ENCODE results near the gene GLB1L.

Gene GLB1L

DNA sequence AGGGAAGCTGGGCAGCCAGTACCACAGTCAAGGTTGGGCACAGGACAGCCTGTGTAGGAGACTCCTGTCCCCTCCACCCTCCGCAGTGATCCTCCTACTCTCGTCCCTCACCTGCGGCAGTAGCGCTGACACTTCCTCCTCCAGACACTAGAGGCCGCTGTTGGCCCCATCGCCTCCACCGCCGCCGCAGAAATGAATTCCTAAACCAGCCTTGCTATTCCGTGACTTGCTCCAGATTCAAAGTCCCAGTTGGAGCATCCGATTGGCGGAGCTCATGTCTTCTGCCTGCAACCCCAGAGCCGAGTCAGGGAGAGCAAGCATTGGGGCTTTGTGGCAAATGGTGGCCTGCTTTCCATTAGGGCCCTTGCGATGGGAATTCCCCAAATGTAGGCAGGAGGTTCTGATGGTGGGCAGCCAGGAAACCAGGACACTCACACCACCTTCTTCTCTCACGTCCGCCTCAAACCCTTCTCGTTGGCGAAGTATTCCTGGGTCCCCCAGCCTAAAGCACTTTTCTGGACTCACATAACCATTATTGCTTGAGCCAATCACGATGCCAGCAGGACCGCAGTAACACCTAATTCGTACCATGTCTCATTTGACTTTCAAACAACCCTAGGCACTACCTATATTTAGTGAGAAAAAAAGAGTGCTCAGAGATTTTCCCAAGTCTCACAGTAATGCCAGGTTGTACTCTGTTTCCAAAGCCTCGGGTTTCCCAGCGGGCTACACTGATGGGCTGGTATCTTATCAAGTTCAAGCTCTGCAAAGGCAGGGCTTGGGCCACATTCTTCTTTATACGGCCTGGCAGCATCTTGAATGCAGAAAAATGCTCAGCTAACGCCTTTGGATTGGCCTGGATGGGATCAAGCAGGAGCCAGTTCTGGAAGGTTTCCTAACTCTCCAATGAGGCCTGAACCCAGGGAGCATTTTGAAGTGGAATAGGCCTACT lies 32.7 kb upstream of the GLB1L start:
- Histone ChIP-seq H3K4me3 (ENCODE audit: low read length) (peak overlapping the region; percentile 57), H3K9me3 (ENCODE audit: low read length) (no peaks in the 10 kb centered on the region), H2AFZ (ENCODE audit: low read depth, low read length) (peak overlapping the region; percentile 31), H3K36me3 (ENCODE audit: insufficient read depth, low read length) (peaks cover 1% of the 10 kb centered on the region), H3K27me3 (ENCODE audit: insufficient read depth, low read length) (peaks cover 5% of the 10 kb centered on the region), H3K4me1 (ENCODE audit: insufficient read depth, low read length) (peaks cover 30% of the 10 kb centered on the region)

DNA sequence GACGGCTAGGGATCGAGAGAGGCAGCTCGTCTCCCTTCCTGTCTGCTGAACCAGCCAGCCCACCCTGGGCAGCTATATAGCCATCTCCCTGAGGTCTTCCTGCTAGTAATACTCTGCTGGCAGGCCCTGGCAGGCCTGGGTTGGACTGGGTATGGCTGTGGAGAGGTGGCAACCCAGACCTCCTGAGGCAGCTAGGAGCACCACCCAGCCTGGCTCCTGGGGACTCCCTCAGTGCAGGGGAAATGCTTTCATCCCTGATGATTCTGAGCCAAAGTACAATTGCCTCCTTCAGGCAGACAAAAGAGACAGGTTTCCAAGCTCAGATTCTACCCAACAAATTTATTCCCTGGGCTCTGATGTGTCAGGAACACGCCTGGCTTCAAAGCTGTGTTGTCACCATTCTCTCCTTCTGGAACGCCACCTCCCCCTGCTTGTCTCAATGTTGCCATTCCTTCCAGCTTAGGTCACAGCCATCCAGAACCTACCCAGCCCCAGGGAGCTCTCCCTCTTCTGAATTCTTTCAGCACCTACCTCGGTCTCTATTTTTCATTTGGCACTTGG lies 29.2 kb upstream of the GLB1L start:
- no peaks in the 10 kb centered on the region for H3K9me3 ChIP-seq (ENCODE audit: low read length)

GRCh38 chr2:219273937-219274336 lies 28.7 kb upstream of the GLB1L start:
- Histone ChIP-seq H3K9me3 (ENCODE audit: low read length) (no peaks in the 10 kb centered on the region), H3K36me3 (ENCODE audit: insufficient read depth, low read length) (no peaks in the 10 kb centered on the region), H2AFZ (ENCODE audit: low read depth, low read length) (no peak overlapping the region), H3K4me1 (ENCODE audit: insufficient read depth, low read length) (peaks cover 19% of the 10 kb centered on the region), H3K4me3 (ENCODE audit: low read length) (no peak overlapping the region), H3K27me3 (ENCODE audit: insufficient read depth, low read length) (peaks cover 23% of the 10 kb centered on the region)

More for the DNA sequence above, 29.2 kb upstream of the GLB1L start:
- H3K36me3 ChIP-seq (ENCODE audit: insufficient read depth, low read length): no peaks in the 10 kb centered on the region
- no peak overlapping the region for H3K4me3 ChIP-seq (ENCODE audit: low read length)
- H3K27me3 ChIP-seq (ENCODE audit: insufficient read depth, low read length): peaks cover 21% of the 10 kb centered on the region
- H3K4me1 ChIP-seq (ENCODE audit: insufficient read depth, low read length): peaks cover 19% of the 10 kb centered on the region
- no peak overlapping the region for H2AFZ ChIP-seq (ENCODE audit: low read depth, low read length)

- H3K4me1 ChIP-seq (ENCODE audit: insufficient read depth, low read length): peaks cover 9% of the 10 kb centered on the region
- no peaks in the 10 kb centered on the region for H3K9me3 ChIP-seq (ENCODE audit: low read length)
- no peak overlapping the region for H3K4me3 ChIP-seq (ENCODE audit: low read length)
- H3K27me3 ChIP-seq (ENCODE audit: insufficient read depth, low read length): peaks cover 23% of the 10 kb centered on the region
- no peaks in the 10 kb centered on the region for H3K36me3 ChIP-seq (ENCODE audit: insufficient read depth, low read length)
- no peak overlapping the region for H2AFZ ChIP-seq (ENCODE audit: low read depth, low read length)
Measured at GRCh38 chr2:219272995-219273394, 27.8 kb upstream of the GLB1L start.

DNA sequence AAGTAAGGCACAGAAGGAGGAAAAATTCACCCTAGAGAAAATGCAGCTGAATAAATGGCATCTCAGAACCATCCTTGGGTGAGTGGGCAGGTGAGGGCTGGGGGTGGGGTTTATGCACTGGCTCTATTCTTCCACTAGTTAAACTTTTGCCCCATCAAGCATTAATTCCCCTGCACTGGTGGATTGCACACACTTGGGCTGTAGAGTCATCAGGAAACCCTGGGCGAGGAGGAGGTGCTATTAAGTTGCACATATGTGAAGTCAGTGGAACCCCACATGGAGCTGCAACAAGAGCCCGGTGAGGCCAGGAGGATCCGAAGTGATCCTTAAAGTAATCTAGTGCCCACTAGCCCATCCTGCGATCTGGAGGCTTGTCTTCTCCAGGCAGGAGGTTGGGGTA lies 27.1 kb upstream of the GLB1L start:
- Histone ChIP-seq H3K4me1 (ENCODE audit: insufficient read depth, low read length) (peaks cover 6% of the 10 kb centered on the region), H3K4me3 (ENCODE audit: low read length) (no peak overlapping the region), H3K36me3 (ENCODE audit: insufficient read depth, low read length) (no peaks in the 10 kb centered on the region), H3K27me3 (ENCODE audit: insufficient read depth, low read length) (peaks cover 23% of the 10 kb centered on the region), H3K9me3 (ENCODE audit: low read length) (no peaks in the 10 kb centered on the region), H2AFZ (ENCODE audit: low read depth, low read length) (no peak overlapping the region)

DNA sequence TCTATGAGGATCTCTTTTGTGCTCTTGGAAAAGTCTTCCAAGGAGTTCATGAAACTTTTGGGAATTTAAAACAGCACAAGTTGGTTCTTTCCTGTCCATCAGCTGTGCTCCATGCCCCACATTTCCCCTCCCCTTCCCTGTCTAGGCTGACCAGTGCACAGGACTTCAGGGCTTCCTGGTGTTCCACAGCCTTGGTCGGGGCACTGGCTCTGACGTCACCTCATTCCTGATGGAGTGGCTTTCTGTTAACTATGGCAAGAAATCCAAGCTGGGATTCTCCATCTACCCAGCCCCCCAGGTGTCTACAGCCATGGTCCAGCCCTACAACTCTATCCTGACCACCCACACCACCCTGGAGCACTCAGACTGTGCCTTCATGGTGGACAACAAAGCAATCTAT lies 25.8 kb upstream of the GLB1L start:
- Histone ChIP-seq H3K4me1 (ENCODE audit: insufficient read depth, low read length) (peaks cover 6% of the 10 kb centered on the region), H3K36me3 (ENCODE audit: insufficient read depth, low read length) (no peaks in the 10 kb centered on the region), H2AFZ (ENCODE audit: low read depth, low read length) (no peak overlapping the region), H3K4me3 (ENCODE audit: low read length) (no peak overlapping the region), H3K27me3 (ENCODE audit: insufficient read depth, low read length) (peaks cover 33% of the 10 kb centered on the region), H3K9me3 (ENCODE audit: low read length) (no peaks in the 10 kb centered on the region)

DNA sequence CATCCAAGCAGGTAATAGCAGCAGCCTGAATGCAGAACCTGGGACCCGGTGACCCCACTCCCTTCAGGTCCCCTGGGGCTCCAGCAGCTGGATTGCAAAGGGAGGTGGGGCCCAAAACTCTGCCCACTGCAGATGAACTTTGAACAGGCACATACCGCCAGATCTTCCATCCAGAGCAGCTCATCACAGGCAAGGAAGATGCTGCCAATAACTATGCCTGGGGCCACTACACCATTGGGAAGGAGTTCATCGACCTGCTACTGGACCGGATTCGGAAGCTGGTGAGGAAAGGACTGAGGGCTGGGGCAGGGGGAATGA lies 24.8 kb upstream of the GLB1L start:
- peaks cover 41% of the 10 kb centered on the region for H3K27me3 ChIP-seq (ENCODE audit: insufficient read depth, low read length)

DNA sequence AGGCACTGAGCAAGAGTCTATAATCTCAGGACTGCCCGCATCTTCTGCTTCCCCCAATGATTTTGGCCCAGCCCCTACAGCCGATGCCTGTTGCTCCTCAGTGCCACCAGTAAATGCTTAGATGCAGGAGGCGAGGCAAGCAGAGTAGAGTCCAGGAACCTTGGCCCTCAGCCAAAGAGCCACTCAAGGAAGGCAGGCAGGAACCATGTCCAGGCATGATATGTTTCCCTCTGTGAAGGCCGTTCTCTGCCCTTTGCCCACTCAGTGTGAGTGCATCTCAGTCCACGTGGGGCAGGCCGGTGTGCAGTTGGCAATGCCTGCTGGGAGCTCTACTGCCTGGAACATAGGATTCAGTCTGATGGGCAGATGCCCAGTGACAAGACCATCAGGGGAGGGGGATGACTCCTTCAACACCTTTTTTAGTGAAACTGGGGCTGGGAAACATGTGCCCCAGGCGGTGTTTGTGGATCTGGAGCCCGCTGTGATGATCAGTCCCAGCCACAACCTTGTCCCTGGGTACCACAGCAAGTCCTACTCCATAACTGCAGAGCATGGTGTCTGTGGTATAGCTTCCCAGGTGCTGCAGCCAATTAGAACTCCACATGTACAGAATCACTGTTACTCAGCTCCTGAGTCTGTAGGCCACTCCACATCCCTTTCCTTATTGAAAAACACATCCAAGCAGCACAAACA lies 24.3 kb upstream of the GLB1L start:
- Histone ChIP-seq H3K4me3 (ENCODE audit: low read length) (no peak overlapping the region), H3K27me3 (ENCODE audit: insufficient read depth, low read length) (peaks cover 45% of the 10 kb centered on the region), H3K36me3 (ENCODE audit: insufficient read depth, low read length) (no peaks in the 10 kb centered on the region), H2AFZ (ENCODE audit: low read depth, low read length) (no peak overlapping the region), H3K9me3 (ENCODE audit: low read length) (no peaks in the 10 kb centered on the region), H3K4me1 (ENCODE audit: insufficient read depth, low read length) (peaks cover 5% of the 10 kb centered on the region)

More for the DNA sequence above, 24.8 kb upstream of the GLB1L start:
- Histone ChIP-seq H3K4me3 (ENCODE audit: low read length) (no peak overlapping the region), H3K9me3 (ENCODE audit: low read length) (no peaks in the 10 kb centered on the region), H2AFZ (ENCODE audit: low read depth, low read length) (no peak overlapping the region), H3K36me3 (ENCODE audit: insufficient read depth, low read length) (no peaks in the 10 kb centered on the region), H3K4me1 (ENCODE audit: insufficient read depth, low read length) (peaks cover 6% of the 10 kb centered on the region)

DNA sequence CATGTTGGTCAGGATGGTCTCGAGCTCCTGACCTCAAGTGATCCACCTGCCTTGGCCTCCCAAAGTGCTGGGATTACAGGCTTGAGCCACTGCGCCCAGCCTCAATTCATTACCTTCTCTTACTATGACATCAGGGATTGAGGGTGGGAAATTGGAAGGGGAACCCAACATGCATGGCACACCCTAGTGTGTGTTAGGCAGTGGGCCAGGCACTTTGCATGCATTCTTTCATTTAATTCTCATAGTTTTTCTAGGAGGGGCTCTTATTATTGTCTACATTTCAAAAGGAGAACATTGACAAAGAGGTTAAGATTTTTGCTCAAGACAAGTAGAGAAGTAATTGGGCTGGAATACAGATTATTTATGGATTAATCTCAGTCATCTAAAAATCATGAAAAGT lies 23.1 kb upstream of the GLB1L start:
- Histone ChIP-seq H3K9me3 (ENCODE audit: low read length) (no peaks in the 10 kb centered on the region), H3K27me3 (ENCODE audit: insufficient read depth, low read length) (peaks cover 45% of the 10 kb centered on the region), H3K4me3 (ENCODE audit: low read length) (no peak overlapping the region), H3K36me3 (ENCODE audit: insufficient read depth, low read length) (no peaks in the 10 kb centered on the region), H2AFZ (ENCODE audit: low read depth, low read length) (no peak overlapping the region), H3K4me1 (ENCODE audit: insufficient read depth, low read length) (no peaks in the 10 kb centered on the region)

- Histone ChIP-seq H3K27me3 (ENCODE audit: insufficient read depth, low read length) (peaks cover 50% of the 10 kb centered on the region), H3K9me3 (ENCODE audit: low read length) (no peaks in the 10 kb centered on the region), H3K4me3 (ENCODE audit: low read length) (no peak overlapping the region), H2AFZ (ENCODE audit: low read depth, low read length) (no peak overlapping the region), H3K4me1 (ENCODE audit: insufficient read depth, low read length) (no peaks in the 10 kb centered on the region), H3K36me3 (ENCODE audit: insufficient read depth, low read length) (no peaks in the 10 kb centered on the region)
Measured at GRCh38 chr2:219266886-219267285, 21.6 kb upstream of the GLB1L start.

DNA sequence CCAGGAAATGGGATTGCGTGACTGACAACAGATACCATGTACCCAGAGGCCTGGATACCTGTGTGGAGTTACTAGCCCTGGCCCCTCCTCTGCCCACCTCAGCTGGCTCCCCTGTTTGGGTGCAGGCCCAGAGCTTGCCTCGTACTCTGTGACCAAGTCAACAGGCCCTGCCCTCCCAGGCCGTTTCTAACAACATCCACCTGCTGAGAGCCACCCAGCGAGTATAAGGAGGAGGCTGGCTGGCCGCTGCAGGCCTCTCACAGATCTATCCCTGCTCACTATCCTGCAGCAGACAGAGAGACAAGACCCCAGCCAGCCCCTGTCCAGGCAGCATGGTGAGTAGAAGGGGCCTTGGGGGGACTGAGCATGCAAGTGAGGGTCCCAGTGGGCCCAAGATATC lies 21.0 kb upstream of the GLB1L start:
- H2AFZ ChIP-seq (ENCODE audit: low read depth, low read length): no peak overlapping the region
- no peaks in the 10 kb centered on the region for H3K9me3 ChIP-seq (ENCODE audit: low read length)
- no peak overlapping the region for H3K4me3 ChIP-seq (ENCODE audit: low read length)
- no peaks in the 10 kb centered on the region for H3K36me3 ChIP-seq (ENCODE audit: insufficient read depth, low read length)
- peaks cover 51% of the 10 kb centered on the region for H3K27me3 ChIP-seq (ENCODE audit: insufficient read depth, low read length)
- no peaks in the 10 kb centered on the region for H3K4me1 ChIP-seq (ENCODE audit: insufficient read depth, low read length)

- Histone ChIP-seq H3K4me1 (ENCODE audit: insufficient read depth, low read length) (no peaks in the 10 kb centered on the region), H3K36me3 (ENCODE audit: insufficient read depth, low read length) (no peaks in the 10 kb centered on the region), H3K4me3 (ENCODE audit: low read length) (no peak overlapping the region), H2AFZ (ENCODE audit: low read depth, low read length) (no peak overlapping the region), H3K27me3 (ENCODE audit: insufficient read depth, low read length) (peaks cover 48% of the 10 kb centered on the region), H3K9me3 (ENCODE audit: low read length) (no peaks in the 10 kb centered on the region)
Measured at GRCh38 chr2:219261024-219261855, 16.0 kb upstream of the GLB1L start.

Data from neuron (in vitro differentiated cells).